ENCODE measurements around the gene TMEM271.

GRCh38 chr4:524196-524595 lies 51.9 kb downstream of the TMEM271 start:
- TF ChIP-seq CTCF (IDR thresholded peaks at IDR 0.05) (no peak), POLR2A (IDR thresholded peaks at IDR 0.05) (no peak)
